HG02884 (cell line): ENCODE data around the gene CFAP206.

Experiments
- ATAC-seq: cut with Tn5 transposase; IDR thresholded peaks from one replicate; pipeline ENCODE4 v1.9.1; 2021; ENCODE audit warnings: mild to moderate bottlenecking, moderate library complexity; ENCODE audit not compliant: unreplicated experiment

Gene CFAP206

GRCh38 chr6:87407901-87408720, at the start of gene CFAP206:
Gene CFAP206 (plus strand): TSS chr6:87407972. CDS start chr6:87409840, 1,868 bp downstream.
- ATAC-seq, result peak; percentile 84

GRCh38 chr6:87364602-87365252, 43.0 kb upstream of the CFAP206 start:
- no peak for ATAC-seq

GRCh38 chr6:87366072-87366827, 41.5 kb upstream of the CFAP206 start:
- no peak for ATAC-seq

- ATAC-seq, result no peak
Measured at GRCh38 chr6:87366899-87367298, 40.9 kb upstream of the CFAP206 start.

GRCh38 chr6:87373377-87373776, 34.4 kb upstream of the CFAP206 start:
- ATAC-seq, result no peak

GRCh38 chr6:87375315-87375714, 32.5 kb upstream of the CFAP206 start:
- ATAC-seq, result no peak

GRCh38 chr6:87376643-87377042, 31.1 kb upstream of the CFAP206 start:
- ATAC-seq, result no peak

GRCh38 chr6:87378947-87379346, 28.8 kb upstream of the CFAP206 start:
- no peak for ATAC-seq

- no peak for ATAC-seq
Measured at GRCh38 chr6:87382861-87383260, 24.9 kb upstream of the CFAP206 start.

- no peak for ATAC-seq
Measured at GRCh38 chr6:87384038-87384437, 23.7 kb upstream of the CFAP206 start.

- no peak for ATAC-seq
Measured at GRCh38 chr6:87384449-87384848, 23.3 kb upstream of the CFAP206 start.

- ATAC-seq, result peak; percentile 56
Measured at GRCh38 chr6:87391334-87391733, 16.4 kb upstream of the CFAP206 start.

- peak; percentile 81 for ATAC-seq
Measured at GRCh38 chr6:87393026-87393622, 14.6 kb upstream of the CFAP206 start.

GRCh38 chr6:87395431-87395830, 12.3 kb upstream of the CFAP206 start:
- ATAC-seq, result no peak

GRCh38 chr6:87396595-87397392, 11.0 kb upstream of the CFAP206 start:
- ATAC-seq, result peak; percentile 83

GRCh38 chr6:87397656-87398055, 10.1 kb upstream of the CFAP206 start:
- no peak for ATAC-seq

GRCh38 chr6:87401832-87402231, 5.9 kb upstream of the CFAP206 start:
- ATAC-seq, result no peak

GRCh38 chr6:87407561-87407900, 241 bp upstream of the CFAP206 start:
- ATAC-seq, result peak; percentile 6

- no peak for ATAC-seq
Measured at GRCh38 chr6:87408721-87409155, 966 bp downstream of the CFAP206 start.

GRCh38 chr6:87419266-87419665, 11.5 kb downstream of the CFAP206 start:
- ATAC-seq, result no peak
